NCI-H460 (cell line): ENCODE results near the gene OR6C76. TPM values are rescaled to one million over a fixed set of nuclear protein-coding genes. Genes with fewer than 3 reads are reported as not detected.
"Not testable (repeated sequence)": the region's sequence is repeated elsewhere in the genome, so short reads cannot be mapped to it uniquely, and the experiment has no call there.

Experiments used
- DNase-seq: peaks from one replicate; pipeline ENCODE4 v3.0.0-alpha.2; 2016; ENCODE audit warnings: low read depth; ENCODE audit errors: extremely low read depth
- total RNA-seq: library from RNA; depleted of rRNA; stranded (reverse); fragments of >200 nt; shearing (Covaris generic); gene quantifications from 2 replicates; pipeline ENCODE4 v1.2.3, GENCODE V29; 2014; rRNA removed

Gene OR6C76
- total RNA-seq, 1 experiment from 2014 or later: not detected

- not testable (repeated sequence) for DNase-seq
Measured at GRCh38 chr12:55464926-55465325, 38.9 kb downstream of the OR6C76 start.

- DNase-seq: no peak
Measured at GRCh38 chr12:55467836-55468235, 41.8 kb downstream of the OR6C76 start.

GRCh38 chr12:55469291-55469690 is 43.2 kb downstream of the OR6C76 start:
- DNase-seq: no peak

GRCh38 chr12:55470088-55470829 is 44.2 kb downstream of the OR6C76 start, which contains the start of gene OR6C70:
Gene OR6C70, minus strand, starts transcription at chr12:55470138. Its CDS starts 0 bp downstream, at chr12:55470138.
- no peak for DNase-seq

GRCh38 chr12:55472264-55472663 is 46.2 kb downstream of the OR6C76 start:
- DNase-seq: no peak

Other genes starting within 250 kb of the OR6C76 start
- gene OR10A7, start 205.2 kb upstream of the OR6C76 start, total RNA-seq: not detected in 2 replicates
- not detected in 2 replicates for gene OR6C74, start 181.6 kb upstream of the OR6C76 start, total RNA-seq
- gene OR6C6, start 129.7 kb upstream of the OR6C76 start, total RNA-seq: not detected in 2 replicates
- gene OR6C1, start 111.9 kb upstream of the OR6C76 start, total RNA-seq: not detected in 2 replicates
- gene OR6C3, start 95.5 kb upstream of the OR6C76 start, total RNA-seq: not detected in 2 replicates
- gene OR6C75, start 63.3 kb upstream of the OR6C76 start, total RNA-seq: not detected in 2 replicates
- not detected in 2 replicates for gene OR6C65, start 25.7 kb upstream of the OR6C76 start, total RNA-seq
- gene OR6C2, start 17.8 kb downstream of the OR6C76 start, total RNA-seq: not detected in 2 replicates
- not detected in 2 replicates for gene OR6C70, start 43.9 kb downstream of the OR6C76 start, total RNA-seq
- not detected in 2 replicates for gene OR6C68, start 66.1 kb downstream of the OR6C76 start, total RNA-seq
- gene OR6C4, start 123.3 kb downstream of the OR6C76 start, total RNA-seq: not detected in 2 replicates
- gene OR2AP1, start 146.2 kb downstream of the OR6C76 start, total RNA-seq: not detected in 2 replicates
- gene OR10P1, start 210.6 kb downstream of the OR6C76 start, total RNA-seq: not detected in 2 replicates